H9 (cell line): Measurements from ENCODE around the gene LAMA3. TPM values are rescaled to one million over a fixed set of nuclear protein-coding genes. Genes with fewer than 3 reads are reported as not detected.

Experiments
- DNase-seq: peaks from one replicate; pipeline ENCODE4 v3.0.0-alpha.2; 2017
- H2AFZ ChIP-seq: one replicate; pipeline ENCODE4 v1.6.1; 2013; ENCODE audit warnings: mild to moderate bottlenecking, low read length, control low read depth, moderate library complexity
- H2AK5ac ChIP-seq: 2 replicates; pipeline ENCODE4 v1.6.1; 2013; ENCODE audit warnings: low read length, control low read depth, mixed read lengths; ENCODE audit not compliant: insufficient read length
- H2BK120ac ChIP-seq: one replicate; pipeline ENCODE4 v1.6.1; 2013; ENCODE audit warnings: low read depth, mild to moderate bottlenecking, low read length, control low read depth, inconsistent platforms; ENCODE audit not compliant: poor library complexity, severe bottlenecking
- H2BK12ac ChIP-seq: 2 replicates; pipeline ENCODE4 v1.6.1; 2013; ENCODE audit warnings: low read length, control low read depth, mixed read lengths, low read depth; ENCODE audit not compliant: insufficient read length
- H2BK15ac ChIP-seq: 2 replicates; pipeline ENCODE4 v1.6.1; 2013; ENCODE audit warnings: low read depth, low read length, control low read depth
- H2BK20ac ChIP-seq: one replicate; pipeline ENCODE4 v1.6.1; 2013; ENCODE audit warnings: low read depth, mild to moderate bottlenecking, low read length, control low read depth, inconsistent platforms; ENCODE audit not compliant: poor library complexity, severe bottlenecking
- H2BK5ac ChIP-seq: 2 replicates; pipeline ENCODE4 v1.6.1; 2013; ENCODE audit warnings: low read length, control low read depth, mixed read lengths; ENCODE audit not compliant: insufficient read length
- H3K14ac ChIP-seq: 2 replicates; pipeline ENCODE4 v1.6.1; 2013; ENCODE audit warnings: low read length, control low read depth; ENCODE audit not compliant: insufficient read depth
- H3K18ac ChIP-seq: 2 replicates; pipeline ENCODE4 v1.6.1; 2013; ENCODE audit warnings: low read depth, mild to moderate bottlenecking, mixed read lengths, low read length, control low read depth; ENCODE audit not compliant: insufficient read length
- H3K23ac ChIP-seq: 2 replicates; pipeline ENCODE4 v1.6.1; 2013; ENCODE audit warnings: low read length, control low read depth, mixed read lengths, low read depth; ENCODE audit not compliant: insufficient read length
- H3K23me2 ChIP-seq: 2 replicates; pipeline ENCODE4 v1.6.1; 2013; ENCODE audit warnings: low read depth, mild to moderate bottlenecking, mixed read lengths, low read length, control low read depth; ENCODE audit not compliant: insufficient read length, poor library complexity, severe bottlenecking
- H3K27ac ChIP-seq: 2 replicates; pipeline ENCODE4 v1.5.1; 2013; ENCODE audit warnings: low read length, control low read depth, mixed read lengths, low read depth; ENCODE audit not compliant: insufficient read length
- H3K27me3 ChIP-seq: 2 replicates; pipeline ENCODE4 v1.6.1; 2013; ENCODE audit warnings: low read length, control low read depth, inconsistent platforms; ENCODE audit not compliant: insufficient read depth
- H3K4ac ChIP-seq: 2 replicates; pipeline ENCODE4 v1.6.1; 2013; ENCODE audit warnings: low read depth, mild to moderate bottlenecking, control low read depth, inconsistent platforms, low read length, moderate library complexity
- H3K4me1 ChIP-seq: 2 replicates; pipeline ENCODE4 v1.6.1; 2013; ENCODE audit warnings: low read length, control low read depth, inconsistent platforms; ENCODE audit not compliant: insufficient read depth
- H3K4me2 ChIP-seq: 2 replicates; pipeline ENCODE4 v1.6.1; 2013; ENCODE audit warnings: low read length, control low read depth, mixed read lengths; ENCODE audit not compliant: insufficient read length, insufficient read depth
- H3K56ac ChIP-seq: 2 replicates; pipeline ENCODE4 v1.6.1; 2013; ENCODE audit warnings: low read depth, mild to moderate bottlenecking, mixed read lengths, low read length, control low read depth; ENCODE audit not compliant: insufficient read length
- H3K79me1 ChIP-seq: 2 replicates; pipeline ENCODE4 v1.6.1; 2013; ENCODE audit warnings: low read depth, mild to moderate bottlenecking, moderate library complexity, low read length, control low read depth, inconsistent platforms; ENCODE audit not compliant: insufficient read depth, poor library complexity, severe bottlenecking
- H3K79me2 ChIP-seq: 2 replicates; pipeline ENCODE4 v1.6.1; 2013; ENCODE audit warnings: low read length, control low read depth, inconsistent platforms; ENCODE audit not compliant: insufficient read depth
- H3K9ac ChIP-seq: 2 replicates; pipeline ENCODE4 v1.6.1; 2013; ENCODE audit warnings: low read length, control low read depth, mixed read lengths; ENCODE audit not compliant: insufficient read length; ENCODE audit errors: extremely low read depth
- H3K9me3 ChIP-seq: one replicate; pipeline ENCODE4 v1.6.1; 2013; ENCODE audit warnings: low read depth, low read length, inconsistent platforms; ENCODE audit not compliant: control insufficient read depth
- H3T11ph ChIP-seq: one replicate; pipeline ENCODE4 v1.6.1; 2013; ENCODE audit warnings: mild to moderate bottlenecking, low read length, control low read depth, inconsistent platforms
- H4K20me1 ChIP-seq: one replicate; pipeline ENCODE4 v1.6.1; 2013; ENCODE audit not compliant: control insufficient read depth, insufficient read length, insufficient read depth
- H4K5ac ChIP-seq: 2 replicates; pipeline ENCODE4 v1.6.1; 2013; ENCODE audit warnings: low read depth, mild to moderate bottlenecking, mixed read lengths, low read length, control low read depth; ENCODE audit not compliant: insufficient read length
- H4K8ac ChIP-seq: replicated peaks from 2 replicates; pipeline ENCODE4 v1.6.1; 2013; ENCODE audit warnings: low read length, control low read depth, mixed read lengths, low read depth; ENCODE audit not compliant: insufficient read length
- H4K91ac ChIP-seq: 2 replicates; pipeline ENCODE4 v1.6.1; 2013; ENCODE audit warnings: low read depth, mild to moderate bottlenecking, moderate library complexity, mixed read lengths, low read length, control low read depth; ENCODE audit not compliant: insufficient read length
- H3K27ac Mint-ChIP-seq, 3 experiments: 2 replicates in 2 of 3; 3 replicates in 1 of 3; pipeline ENCODE4 v1.8.0; 2020 to 2021; ENCODE audit warnings: mixed read lengths in 3 of 3, mild to moderate bottlenecking in 1 of 3, moderate library complexity in 1 of 3
- H3K27me3 Mint-ChIP-seq: 2 replicates; pipeline ENCODE4 v1.8.0; 2021; ENCODE audit warnings: low read depth, mild to moderate bottlenecking, moderate library complexity, mixed read lengths
- H3K36me3 Mint-ChIP-seq, 3 experiments: 2 replicates in 2 of 3; 3 replicates in 1 of 3; pipeline ENCODE4 v1.8.0; 2020 to 2021; ENCODE audit warnings: low read depth in 3 of 3, mixed read lengths in 3 of 3; ENCODE audit not compliant: insufficient read depth in 1 of 3
- H3K4me1 Mint-ChIP-seq, 2 experiments: 2 replicates each; pipeline ENCODE4 v1.8.0; 2020; ENCODE audit warnings: mixed read lengths in 2 of 2
- H3K4me3 Mint-ChIP-seq, 2 experiments: 2 replicates in 1 of 2; 3 replicates in 1 of 2; pipeline ENCODE4 v1.8.0; 2020 to 2021; ENCODE audit warnings: mild to moderate bottlenecking in 2 of 2, mixed read lengths in 2 of 2, moderate library complexity in 1 of 2
- H3K9me3 Mint-ChIP-seq, 2 experiments: 2 replicates in 1 of 2; 3 replicates in 1 of 2; pipeline ENCODE4 v1.8.0; 2020; ENCODE audit warnings: mild to moderate bottlenecking in 2 of 2, mixed read lengths in 2 of 2, moderate library complexity in 1 of 2
- WGBS: extraction: QIAGEN DNeasy Blood & Tissue Kit; methylation state at CpG from one replicate; pipeline ENCODE4 v1.1.7; 2013; ENCODE audit warnings: missing lambda C conversion rate, low lambda C conversion rate, mixed read lengths; ENCODE audit not compliant: insufficient read length; ENCODE audit errors: extremely low coverage; 5-methylcytosine and 5-hydroxymethylcytosine counted together
- total RNA-seq: library from RNA; stranded (reverse); gene quantifications from 2 replicates; pipeline ENCODE4 v1.2.1, GENCODE V29; 2021
- TF ChIP-seq, protein P1 (sequence below): fragments of 200-600 bp; sonication (generic); conservative IDR thresholded peaks from 3 replicates; pipeline ENCODE4 v1.8.0; 2021; ENCODE audit warnings: antibody characterized with exemption, mild to moderate bottlenecking

LAMA3 gene
- total RNA-seq, 1 experiment from 2014 or later: 0.33 TPM

DNA sequence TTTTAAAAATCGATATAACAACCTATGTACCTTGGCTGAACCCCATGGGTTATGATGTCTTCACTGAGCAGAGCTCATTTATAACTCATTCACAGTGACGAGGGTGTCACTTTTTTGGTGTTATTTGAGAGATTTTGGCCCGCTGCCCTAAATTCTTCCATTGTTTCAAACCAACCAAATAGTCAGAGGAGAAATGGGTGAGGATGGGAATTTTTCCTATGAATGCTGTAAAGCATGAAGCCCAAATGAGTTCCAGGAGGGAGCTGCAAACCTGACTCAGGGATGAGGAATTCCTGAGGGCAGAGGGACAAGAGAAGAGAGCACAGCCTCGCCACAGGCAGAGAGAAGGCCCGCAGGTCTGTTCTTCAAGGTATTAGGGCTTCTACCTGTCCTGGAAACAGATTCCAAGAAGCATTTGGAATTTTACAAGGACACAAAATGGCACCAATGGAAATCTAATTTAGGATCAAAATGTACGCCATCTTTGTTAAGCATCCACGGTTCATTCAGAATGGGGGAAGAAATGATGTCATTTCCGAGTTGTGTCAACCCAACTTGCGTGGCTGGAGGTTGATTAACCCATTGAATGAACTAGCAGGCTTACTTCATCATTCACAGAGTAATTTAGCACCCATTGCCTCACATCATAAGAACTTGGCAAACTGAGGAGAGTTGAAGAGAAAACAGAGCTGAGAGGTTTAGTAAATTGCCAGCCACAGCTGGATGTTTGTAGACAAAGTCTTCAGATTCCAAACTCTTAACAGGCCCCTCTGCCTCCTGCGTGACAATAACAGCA is 133.5 kb downstream of the LAMA3 start:
- no peak overlapping the region for H2AFZ ChIP-seq
- H4K91ac ChIP-seq: no peak overlapping the region
- H2BK5ac ChIP-seq: no peak overlapping the region
- H3K14ac ChIP-seq: no peak overlapping the region
- H4K5ac ChIP-seq: no peak overlapping the region
- WGBS: no CpG with 5 or more reads among the region's 10 CpGs
- H2AK5ac ChIP-seq: no peak overlapping the region
- H4K8ac ChIP-seq: no peak overlapping the region
- no peak overlapping the region for H3K56ac ChIP-seq
- H4K20me1 ChIP-seq: no peaks in the 10 kb centered on the region
- no peaks in the 10 kb centered on the region; the same call in 1 of the 2 replicates for H3K4me1 ChIP-seq
- H3K27me3 ChIP-seq: no peaks in the 10 kb centered on the region
- H2BK12ac ChIP-seq: no peak overlapping the region
- H3K23ac ChIP-seq: no peak overlapping the region
- no peak overlapping the region for H2BK20ac ChIP-seq
- TF ChIP-seq, protein P1, sequence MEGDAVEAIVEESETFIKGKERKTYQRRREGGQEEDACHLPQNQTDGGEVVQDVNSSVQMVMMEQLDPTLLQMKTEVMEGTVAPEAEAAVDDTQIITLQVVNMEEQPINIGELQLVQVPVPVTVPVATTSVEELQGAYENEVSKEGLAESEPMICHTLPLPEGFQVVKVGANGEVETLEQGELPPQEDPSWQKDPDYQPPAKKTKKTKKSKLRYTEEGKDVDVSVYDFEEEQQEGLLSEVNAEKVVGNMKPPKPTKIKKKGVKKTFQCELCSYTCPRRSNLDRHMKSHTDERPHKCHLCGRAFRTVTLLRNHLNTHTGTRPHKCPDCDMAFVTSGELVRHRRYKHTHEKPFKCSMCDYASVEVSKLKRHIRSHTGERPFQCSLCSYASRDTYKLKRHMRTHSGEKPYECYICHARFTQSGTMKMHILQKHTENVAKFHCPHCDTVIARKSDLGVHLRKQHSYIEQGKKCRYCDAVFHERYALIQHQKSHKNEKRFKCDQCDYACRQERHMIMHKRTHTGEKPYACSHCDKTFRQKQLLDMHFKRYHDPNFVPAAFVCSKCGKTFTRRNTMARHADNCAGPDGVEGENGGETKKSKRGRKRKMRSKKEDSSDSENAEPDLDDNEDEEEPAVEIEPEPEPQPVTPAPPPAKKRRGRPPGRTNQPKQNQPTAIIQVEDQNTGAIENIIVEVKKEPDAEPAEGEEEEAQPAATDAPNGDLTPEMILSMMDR: no peak
- Mint-ChIP-seq H3K36me3 (no peaks in the 10 kb centered on the region), H3K27me3 (no peaks in the 10 kb centered on the region), H3K27ac (0 out of 7 replicates have a peak overlapping the region, but pooled peaks of 1 of the 3 experiments have one; percentile 39), H3K4me3 (no peak overlapping the region), H3K9me3 (no peaks in the 10 kb centered on the region), H3K4me1 (peaks cover 26 to 34% of the 10 kb centered on the region in 2 experiments)
- no peak overlapping the region for H2BK120ac ChIP-seq
- no peak overlapping the region for H2BK15ac ChIP-seq
- no peaks in the 10 kb centered on the region for H3K79me1 ChIP-seq
- no peak overlapping the region for H3K4me2 ChIP-seq
- no peaks in the 10 kb centered on the region for H3K9me3 ChIP-seq
- no peaks in the 10 kb centered on the region for H3K23me2 ChIP-seq
- no peak overlapping the region for H3T11ph ChIP-seq
- H3K9ac ChIP-seq: no peak overlapping the region
- no peak overlapping the region for H3K18ac ChIP-seq
- DNase-seq: no peak
- no peaks in the 10 kb centered on the region for H3K79me2 ChIP-seq
- no peak overlapping the region for H3K27ac ChIP-seq
- H3K4ac ChIP-seq: no peak overlapping the region
